Activated naive CD8-positive, alpha-beta T cell treated with anti-CD3 and anti-CD28 coated beads, Interleukin-2, amount 50 U/mL, for 16 hours (primary cell): Measurements from ENCODE around the gene AMH.

ENCODE experiments used
- DNase-seq: peaks from one replicate; pipeline ENCODE4 v3.0.0-alpha.2; 2020; ENCODE audit warnings: low read depth, low spot score

The AMH gene

GRCh38 chr19:2235381-2236063 is 13.6 kb upstream of the AMH start:
- DNase-seq = no peak

GRCh38 chr19:2236064-2236313 is 13.1 kb upstream of the AMH start:
- DNase-seq = no peak

GRCh38 chr19:2236314-2237050 is 12.6 kb upstream of the AMH start, which contains the start of the genes PLEKHJ1 and SF3A2:
Gene PLEKHJ1, minus strand, starts transcription at chr19:2236329. Its CDS starts 81 bp downstream, at chr19:2236248.
Gene SF3A2, plus strand, starts transcription at chr19:2236824. Its CDS starts 6,595 bp downstream, at chr19:2243419.
- DNase-seq = peak; percentile 95

GRCh38 chr19:2237051-2237868 is 11.9 kb upstream of the AMH start:
- DNase-seq = no peak

GRCh38 chr19:2237869-2238153 is 11.3 kb upstream of the AMH start:
- no peak for DNase-seq

GRCh38 chr19:2239173-2239572 is 9.9 kb upstream of the AMH start:
- DNase-seq = no peak

- no peak for DNase-seq
Observed at GRCh38 chr19:2239771-2240770, 9.1 kb upstream of the AMH start.

- DNase-seq = no peak
Observed at GRCh38 chr19:2240881-2241760, 8.0 kb upstream of the AMH start.

- DNase-seq = no peak
Observed at GRCh38 chr19:2242092-2242537, 7.0 kb upstream of the AMH start.

- no peak for DNase-seq
Observed at GRCh38 chr19:2242816-2243215, 6.3 kb upstream of the AMH start.

GRCh38 chr19:2243274-2244124 is 5.6 kb upstream of the AMH start:
- DNase-seq = no peak

GRCh38 chr19:2244125-2244411 is 5.1 kb upstream of the AMH start:
- no peak for DNase-seq

- no peak for DNase-seq
Observed at GRCh38 chr19:2244486-2244885, 4.6 kb upstream of the AMH start.

- no peak for DNase-seq
Observed at GRCh38 chr19:2245273-2245672, 3.9 kb upstream of the AMH start.

GRCh38 chr19:2246014-2246620 is 3.0 kb upstream of the AMH start:
- DNase-seq = no peak

GRCh38 chr19:2246801-2247361 is 2.2 kb upstream of the AMH start:
- DNase-seq = no peak

GRCh38 chr19:2247433-2248101 is 1.6 kb upstream of the AMH start:
- DNase-seq = no peak
